ENCODE measurements around the gene SH3BGRL.
"Not testable (repeated sequence)": the region's sequence is repeated elsewhere in the genome, so short reads cannot be mapped to it uniquely, and the experiment has no call there.

The SH3BGRL gene

DNA sequence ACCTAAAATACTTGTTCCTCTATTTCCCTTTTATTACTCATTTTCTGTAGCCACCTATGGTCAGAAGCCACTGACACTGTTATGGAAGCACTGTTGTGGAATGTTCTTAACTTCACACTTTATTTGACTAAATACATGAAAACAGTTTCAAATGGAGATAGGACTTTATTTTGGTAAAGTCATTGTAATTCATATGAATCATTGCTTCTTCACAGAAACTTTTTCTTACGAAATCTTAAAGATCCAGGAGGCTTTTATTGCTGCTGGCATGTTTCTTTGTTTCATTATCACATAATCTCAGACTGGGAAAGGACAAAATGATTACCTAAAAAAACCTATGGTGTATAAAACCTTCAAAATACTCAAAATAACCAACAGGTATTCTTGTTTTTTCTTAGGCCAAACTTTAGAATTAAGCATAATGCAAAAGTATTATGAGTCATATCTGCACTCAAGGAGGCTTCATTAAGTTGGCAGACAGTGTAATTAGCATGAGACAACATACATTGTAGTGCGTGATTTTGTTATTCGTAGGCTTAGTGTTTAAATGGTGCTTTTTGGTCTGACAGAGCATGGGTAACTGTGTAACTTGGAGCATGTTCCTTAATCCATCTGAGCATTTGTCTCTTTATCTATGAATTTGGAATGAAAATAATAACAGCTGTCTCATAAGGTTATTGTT, 58.0 kb downstream of the SH3BGRL start:
- no peak for DNase-seq (ENCODE audit: low spot score)

GRCh38 chrX:81261576-81261975, 59.7 kb downstream of the SH3BGRL start:
- no peak for DNase-seq (ENCODE audit: low spot score)

DNA sequence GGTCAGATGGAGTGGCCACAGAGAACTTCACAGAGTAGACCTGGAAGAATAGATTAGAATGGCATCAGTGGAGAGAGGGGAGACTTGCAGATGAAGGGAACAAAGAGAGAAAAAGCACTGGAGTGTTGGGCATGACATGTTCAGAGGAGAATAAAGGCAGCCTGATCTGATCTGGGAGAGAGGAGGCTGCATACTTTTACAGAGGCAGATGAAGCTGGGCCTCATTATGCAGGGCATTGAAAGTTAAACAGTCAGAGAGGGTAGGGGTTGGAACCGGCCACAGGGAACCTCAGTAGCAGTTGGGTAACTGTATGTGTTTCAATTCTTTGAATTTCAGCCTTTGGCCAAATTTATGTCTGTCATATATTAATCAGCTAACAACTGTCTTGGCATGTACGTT, 61.2 kb downstream of the SH3BGRL start:
- DNase-seq (ENCODE audit: low spot score), result no peak

DNA sequence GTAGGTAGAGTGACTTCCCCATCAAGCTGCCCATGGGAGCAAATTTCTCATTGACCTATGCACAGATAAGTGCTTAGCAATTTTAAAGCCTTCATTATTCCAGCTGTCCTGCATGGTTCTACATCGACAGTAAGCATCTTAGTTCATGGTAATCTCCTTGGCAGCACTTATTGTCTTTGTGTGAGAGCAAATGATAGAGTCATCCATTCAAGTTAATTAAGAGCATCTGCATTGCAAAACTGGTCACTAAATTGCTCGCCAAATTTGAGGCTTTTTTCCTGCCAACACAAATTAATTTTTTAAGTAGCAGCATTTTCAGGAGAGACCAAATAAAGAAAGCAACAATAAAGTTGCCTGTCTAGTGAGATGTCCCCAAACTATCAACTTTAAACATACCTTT, 76.7 kb downstream of the SH3BGRL start:
- DNase-seq (ENCODE audit: low spot score), result no peak

- no peak for DNase-seq (ENCODE audit: low spot score)
Observed at GRCh38 chrX:81280148-81280547, 78.2 kb downstream of the SH3BGRL start.

DNA sequence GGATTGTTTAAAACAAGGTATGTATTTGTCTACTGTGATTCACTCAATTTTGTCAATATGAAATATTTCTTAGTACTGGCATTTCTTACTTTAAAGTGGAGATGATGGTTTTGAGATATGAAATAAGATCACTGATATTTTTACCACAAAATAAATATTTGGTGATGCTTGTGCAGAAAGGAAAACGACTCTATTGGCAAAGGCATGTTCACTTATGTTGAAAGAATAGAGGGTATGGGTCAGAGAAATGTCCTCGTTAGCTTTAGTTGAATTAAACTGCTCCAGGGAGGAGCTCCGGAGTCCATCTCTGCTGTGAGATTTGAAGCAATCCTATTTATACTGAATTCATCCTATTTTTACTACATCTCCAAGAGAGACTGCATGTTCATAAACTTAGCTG, 84.2 kb downstream of the SH3BGRL start:
- DNase-seq (ENCODE audit: low spot score), result no peak

DNA sequence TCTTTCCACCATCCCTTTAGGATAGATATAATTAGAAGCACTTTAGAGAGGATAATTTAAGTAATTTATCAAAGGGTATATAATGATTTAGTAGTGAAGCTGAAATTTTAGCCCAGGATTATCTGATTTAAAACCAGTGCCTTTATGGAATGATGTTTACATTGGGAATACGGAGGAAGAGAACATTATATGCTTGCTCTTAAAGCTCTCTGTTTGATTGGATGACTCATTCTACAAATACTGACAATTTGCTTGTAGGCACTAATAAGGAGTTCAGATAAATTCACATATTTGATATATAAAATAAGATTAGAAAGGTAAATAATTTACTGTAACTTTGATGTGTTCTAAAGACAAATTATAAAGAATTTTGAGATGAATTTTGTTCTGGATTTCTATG, 84.7 kb downstream of the SH3BGRL start:
- DNase-seq (ENCODE audit: low spot score), result no peak

- no peak for DNase-seq (ENCODE audit: low spot score)
Observed at GRCh38 chrX:81291996-81292395, 90.1 kb downstream of the SH3BGRL start.

GRCh38 chrX:81294101-81294500, 92.2 kb downstream of the SH3BGRL start:
- no peak for DNase-seq (ENCODE audit: low spot score)

- no peak for DNase-seq (ENCODE audit: low spot score)
Observed at GRCh38 chrX:81301877-81302276, 100.0 kb downstream of the SH3BGRL start.

GRCh38 chrX:81304563-81304962, 102.7 kb downstream of the SH3BGRL start:
- no peak for DNase-seq (ENCODE audit: low spot score)

GRCh38 chrX:81305240-81305639, 103.3 kb downstream of the SH3BGRL start:
- DNase-seq (ENCODE audit: low spot score), result no peak

- no peak for DNase-seq (ENCODE audit: low spot score)
Observed at GRCh38 chrX:81308086-81308829, 106.4 kb downstream of the SH3BGRL start.

GRCh38 chrX:81316163-81316562, 114.3 kb downstream of the SH3BGRL start:
- DNase-seq (ENCODE audit: low spot score), result no peak

- DNase-seq (ENCODE audit: low spot score), result not testable (repeated sequence)
Observed at GRCh38 chrX:81331653-81332052, 129.8 kb downstream of the SH3BGRL start.

DNA sequence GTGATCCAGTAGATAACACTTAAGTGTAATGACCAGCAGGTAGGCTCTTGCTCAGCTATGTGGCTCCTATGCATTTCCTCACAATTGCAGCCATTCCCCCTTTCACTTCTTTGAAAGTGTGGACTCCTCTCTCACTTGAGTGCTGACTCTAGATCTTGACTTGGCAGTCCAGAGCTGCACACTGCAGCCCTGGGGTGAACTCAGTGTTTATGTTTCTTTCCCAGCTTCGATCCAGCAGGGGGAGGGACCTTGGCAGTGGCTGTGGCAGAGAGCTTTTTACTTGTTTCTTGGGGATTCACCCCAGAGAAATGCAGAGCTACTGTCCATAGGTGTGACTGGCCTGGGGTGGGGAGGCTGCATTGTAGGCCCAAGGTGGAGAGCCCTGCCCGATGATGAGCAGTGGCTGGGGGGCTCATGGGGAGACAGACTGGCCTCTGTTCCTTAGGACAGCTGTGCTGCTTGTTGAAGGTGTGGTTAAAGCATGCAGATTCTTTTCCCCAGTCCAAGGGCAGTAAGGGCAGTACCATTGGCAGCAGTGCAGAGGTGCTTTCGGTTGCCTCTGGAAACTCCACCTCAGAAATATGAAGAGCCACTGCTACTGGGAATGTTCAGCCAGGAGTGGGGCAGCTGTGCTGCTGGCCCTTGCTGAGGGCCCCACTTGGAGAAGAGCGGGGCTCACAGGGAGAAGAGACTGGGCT, 134.7 kb downstream of the SH3BGRL start:
- no peak for DNase-seq (ENCODE audit: low spot score)

DNA sequence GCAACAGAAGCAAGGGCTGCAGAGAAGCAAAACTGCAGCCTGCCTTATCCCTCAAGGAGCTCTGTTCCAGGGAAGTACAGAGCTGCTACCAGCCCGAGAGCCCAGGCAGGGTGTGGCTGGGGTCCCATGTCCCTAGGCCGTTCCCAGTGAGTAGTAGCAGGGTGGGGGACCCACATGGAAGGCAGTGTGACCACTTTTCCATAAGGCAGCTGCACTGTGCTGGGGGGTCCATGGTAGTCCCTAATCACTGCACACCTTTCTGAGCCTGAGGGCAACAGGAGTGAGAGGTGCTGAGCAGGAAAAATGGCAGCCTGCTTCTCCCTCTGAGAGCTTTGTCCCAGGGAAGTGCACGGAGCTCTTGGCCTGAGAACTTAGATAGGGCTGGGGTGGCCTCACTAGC, 135.9 kb downstream of the SH3BGRL start:
- no peak for DNase-seq (ENCODE audit: low spot score)

DNA sequence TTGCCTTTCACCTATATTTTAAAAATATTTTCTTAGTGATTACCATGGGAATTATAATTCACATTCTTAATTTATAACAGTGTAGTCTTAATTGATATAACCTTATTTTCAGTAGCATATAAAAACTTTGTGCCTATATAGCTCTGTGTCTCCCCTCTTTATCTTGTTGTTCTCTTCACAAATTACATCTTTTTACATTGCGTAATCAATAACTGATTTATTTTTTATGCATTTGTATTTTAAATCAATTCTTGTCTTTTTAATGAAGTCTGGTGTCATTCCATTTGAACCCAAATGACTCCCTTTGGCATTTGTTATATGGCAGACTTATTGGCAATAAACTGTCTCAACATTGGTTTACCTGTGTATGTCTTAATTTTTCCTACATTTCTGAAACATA, 137.0 kb downstream of the SH3BGRL start:
- no peak for DNase-seq (ENCODE audit: low spot score)

GRCh38 chrX:81345296-81345695, 143.4 kb downstream of the SH3BGRL start:
- DNase-seq (ENCODE audit: low spot score), result not testable (repeated sequence)
